ENCODE measurements around the gene DISP2. TPM values are rescaled to one million over a fixed set of nuclear protein-coding genes. Genes with fewer than 3 reads are reported as not detected.

Gene DISP2
- total RNA-seq, 2 donors from 2014 or later, result 0.04 to 0.40 TPM

DNA sequence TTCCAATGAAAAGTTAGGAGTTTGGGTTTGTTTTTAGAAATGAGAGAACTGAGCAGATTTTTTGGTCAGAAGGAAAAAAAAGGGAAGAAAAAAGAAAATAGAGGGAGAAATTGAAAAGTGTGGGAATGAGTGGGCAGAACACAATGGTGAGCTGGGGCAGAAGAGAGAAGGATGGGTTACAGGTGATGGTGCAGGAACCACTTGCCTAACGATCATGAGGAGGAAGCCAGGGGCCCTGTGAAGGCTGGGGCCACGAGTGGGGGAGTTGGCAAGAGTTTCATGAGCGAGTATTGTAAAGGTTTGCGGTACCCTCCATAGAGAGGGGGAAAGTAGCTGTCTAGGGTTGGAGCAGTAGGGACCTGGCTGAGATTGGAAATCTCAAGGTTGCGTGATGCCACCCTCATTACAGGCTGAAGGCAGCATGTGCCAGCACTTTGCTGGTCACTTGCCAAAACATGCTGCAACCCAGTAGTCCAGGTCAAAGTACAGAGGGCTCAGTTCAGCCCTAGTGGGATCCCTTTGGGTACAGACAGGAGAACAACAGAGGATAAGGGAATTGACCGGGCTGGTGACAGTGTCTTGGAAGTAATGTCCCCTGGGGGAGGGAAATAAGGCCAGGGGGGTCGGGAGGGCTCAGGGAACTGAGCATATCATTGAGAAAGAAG lies 54.2 kb downstream of the DISP2 start:
- WGBS, 2 experiments (ENCODE audit: insufficient coverage in 1 of 2, insufficient read length in 1 of 2), result 91 to 96% methylated on average over 5 to 7 of the region's 7 CpGs
- H3K9ac ChIP-seq (ENCODE audit: extremely low read depth, low read length, poor library complexity, severe bottlenecking), result no peak overlapping the region
- H3K4me3 ChIP-seq (ENCODE audit: low read length), result no peak overlapping the region
- no peak overlapping the region for H3K27ac ChIP-seq (ENCODE audit: low read depth, low read length)
- DNase-seq, result no peak
- Mint-ChIP-seq H3K36me3 (ENCODE audit: low read depth) (peaks cover 74% of the 10 kb centered on the region), H3K4me3 (no peak overlapping the region), H3K27me3 (ENCODE audit: insufficient read depth) (no peaks in the 10 kb centered on the region), H3K27ac (no peak overlapping the region), H3K4me1 (peaks cover 4% of the 10 kb centered on the region), H3K9me3 (no peaks in the 10 kb centered on the region)
- no peaks in the 10 kb centered on the region for H3K27me3 ChIP-seq (ENCODE audit: control insufficient read depth, insufficient read depth, low read length, poor library complexity, severe bottlenecking)
- no peaks in the 10 kb centered on the region for H3K4me1 ChIP-seq (ENCODE audit: control insufficient read depth, insufficient read depth, low read length)
- H3K9me3 ChIP-seq (ENCODE audit: control insufficient read depth, low read length), result no peaks in the 10 kb centered on the region
- H3K36me3 ChIP-seq (ENCODE audit: control insufficient read depth, insufficient read depth, low read length), result peaks cover 81% of the 10 kb centered on the region
- TF ChIP-seq, protein P1, sequence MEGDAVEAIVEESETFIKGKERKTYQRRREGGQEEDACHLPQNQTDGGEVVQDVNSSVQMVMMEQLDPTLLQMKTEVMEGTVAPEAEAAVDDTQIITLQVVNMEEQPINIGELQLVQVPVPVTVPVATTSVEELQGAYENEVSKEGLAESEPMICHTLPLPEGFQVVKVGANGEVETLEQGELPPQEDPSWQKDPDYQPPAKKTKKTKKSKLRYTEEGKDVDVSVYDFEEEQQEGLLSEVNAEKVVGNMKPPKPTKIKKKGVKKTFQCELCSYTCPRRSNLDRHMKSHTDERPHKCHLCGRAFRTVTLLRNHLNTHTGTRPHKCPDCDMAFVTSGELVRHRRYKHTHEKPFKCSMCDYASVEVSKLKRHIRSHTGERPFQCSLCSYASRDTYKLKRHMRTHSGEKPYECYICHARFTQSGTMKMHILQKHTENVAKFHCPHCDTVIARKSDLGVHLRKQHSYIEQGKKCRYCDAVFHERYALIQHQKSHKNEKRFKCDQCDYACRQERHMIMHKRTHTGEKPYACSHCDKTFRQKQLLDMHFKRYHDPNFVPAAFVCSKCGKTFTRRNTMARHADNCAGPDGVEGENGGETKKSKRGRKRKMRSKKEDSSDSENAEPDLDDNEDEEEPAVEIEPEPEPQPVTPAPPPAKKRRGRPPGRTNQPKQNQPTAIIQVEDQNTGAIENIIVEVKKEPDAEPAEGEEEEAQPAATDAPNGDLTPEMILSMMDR (conservative IDR thresholded peaks at IDR 0.05), result no peak

DNA sequence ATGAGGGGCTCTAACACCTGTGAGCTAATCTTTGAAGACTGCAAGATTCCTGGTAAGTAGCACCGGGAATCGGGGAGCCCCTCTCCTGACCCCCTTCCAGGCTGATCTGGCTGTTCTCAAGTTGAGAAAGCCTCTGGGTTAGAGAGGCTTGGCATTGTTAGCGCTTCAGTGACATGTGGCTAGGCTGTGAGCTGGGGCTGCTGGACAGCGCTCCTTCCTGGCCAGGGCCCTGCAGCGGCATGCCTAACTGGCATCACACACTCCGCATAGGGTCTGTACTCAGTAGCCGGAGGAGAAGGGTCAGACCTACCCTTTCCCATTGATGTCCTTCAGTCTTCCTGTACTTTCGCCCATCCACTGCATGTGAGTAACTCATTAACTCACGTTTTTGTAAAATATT lies 55.0 kb downstream of the DISP2 start:
- H3K9ac ChIP-seq (ENCODE audit: extremely low read depth, low read length, poor library complexity, severe bottlenecking), result no peak overlapping the region
- no peaks in the 10 kb centered on the region for H3K27me3 ChIP-seq (ENCODE audit: control insufficient read depth, insufficient read depth, low read length, poor library complexity, severe bottlenecking)
- H3K4me1 ChIP-seq (ENCODE audit: control insufficient read depth, insufficient read depth, low read length), result no peaks in the 10 kb centered on the region
- TF ChIP-seq, protein P1 (conservative IDR thresholded peaks at IDR 0.05), result no peak
- Mint-ChIP-seq H3K36me3 (ENCODE audit: low read depth) (peaks cover 72% of the 10 kb centered on the region), H3K4me1 (no peaks in the 10 kb centered on the region), H3K27me3 (ENCODE audit: insufficient read depth) (no peaks in the 10 kb centered on the region), H3K27ac (no peak overlapping the region), H3K9me3 (no peaks in the 10 kb centered on the region), H3K4me3 (no peak overlapping the region)
- no peak overlapping the region for H3K4me3 ChIP-seq (ENCODE audit: low read length)
- DNase-seq, result no peak
- H3K9me3 ChIP-seq (ENCODE audit: control insufficient read depth, low read length), result no peaks in the 10 kb centered on the region
- H3K36me3 ChIP-seq (ENCODE audit: control insufficient read depth, insufficient read depth, low read length), result peaks cover 77% of the 10 kb centered on the region
- no peak overlapping the region for H3K27ac ChIP-seq (ENCODE audit: low read depth, low read length)
- WGBS, 2 experiments (ENCODE audit: insufficient coverage in 1 of 2, insufficient read length in 1 of 2), result 92 to 95% methylated on average over 8 to 9 of the region's 9 CpGs

DNA sequence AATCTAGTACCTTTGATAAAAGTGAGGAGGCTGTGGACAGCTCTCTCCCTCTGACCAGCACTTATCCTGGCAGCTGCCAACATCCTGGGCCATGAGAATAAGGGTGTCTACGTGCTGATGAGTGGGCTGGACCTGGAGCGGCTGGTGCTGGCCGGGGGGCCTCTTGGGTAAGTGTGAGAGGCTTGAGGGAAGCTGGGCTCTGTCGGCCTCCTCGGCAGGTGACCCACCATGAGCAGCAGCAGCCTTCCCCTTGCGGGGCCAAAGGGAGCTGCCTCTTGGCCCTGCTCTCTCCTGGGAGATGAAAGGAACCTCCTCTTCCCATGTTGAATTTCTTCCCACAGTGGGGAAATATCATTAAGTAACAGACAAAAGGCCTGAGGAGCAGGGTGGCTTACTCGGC lies 56.8 kb downstream of the DISP2 start:
- no peak for DNase-seq
- H3K36me3 ChIP-seq (ENCODE audit: control insufficient read depth, insufficient read depth, low read length), result peaks cover 74% of the 10 kb centered on the region
- H3K27me3 ChIP-seq (ENCODE audit: control insufficient read depth, insufficient read depth, low read length, poor library complexity, severe bottlenecking), result no peaks in the 10 kb centered on the region
- H3K9ac ChIP-seq (ENCODE audit: extremely low read depth, low read length, poor library complexity, severe bottlenecking), result no peak overlapping the region
- H3K27ac ChIP-seq (ENCODE audit: low read depth, low read length), result no peak overlapping the region
- no peak overlapping the region for H3K4me3 Mint-ChIP-seq
- no peak overlapping the region for H3K4me3 ChIP-seq (ENCODE audit: low read length)
- TF ChIP-seq, protein P1 (conservative IDR thresholded peaks at IDR 0.05), result no peak
- WGBS, 2 experiments (ENCODE audit: insufficient coverage in 1 of 2, insufficient read length in 1 of 2), result 90 to 96% methylated on average over 2 to 7 of the region's 7 CpGs
- H3K36me3 Mint-ChIP-seq (ENCODE audit: low read depth), result peaks cover 74% of the 10 kb centered on the region
- H3K9me3 Mint-ChIP-seq, result no peaks in the 10 kb centered on the region
- H3K27me3 Mint-ChIP-seq (ENCODE audit: insufficient read depth), result no peaks in the 10 kb centered on the region
- no peaks in the 10 kb centered on the region for H3K9me3 ChIP-seq (ENCODE audit: control insufficient read depth, low read length)
- H3K4me1 Mint-ChIP-seq, result no peaks in the 10 kb centered on the region
- H3K4me1 ChIP-seq (ENCODE audit: control insufficient read depth, insufficient read depth, low read length), result no peaks in the 10 kb centered on the region
- no peak overlapping the region for H3K27ac Mint-ChIP-seq

Measured in endodermal cell (in vitro differentiated cells).